Glutamatergic neuron (in vitro differentiated cells): Measurements from ENCODE around the gene CENPU. TPM values are rescaled to one million over a fixed set of nuclear protein-coding genes. Genes with fewer than 3 reads are reported as not detected.
A peak's percentile ranks its signal among the peaks of the same experiment; 100 is the strongest.
"Not testable (repeated sequence)": the region's sequence is repeated elsewhere in the genome, so short reads cannot be mapped to it uniquely, and the experiment has no call there.

ENCODE experiments used
- DNase-seq: peaks from one replicate; pipeline ENCODE4 v3.0.0; 2022
- H3K27ac Mint-ChIP-seq: one replicate; pipeline ENCODE4 v1.8.0; 2020; ENCODE audit warnings: mild to moderate bottlenecking, mixed read lengths, inconsistent platforms; ENCODE audit not compliant: unreplicated experiment
- H3K27me3 Mint-ChIP-seq: one replicate; pipeline ENCODE4 v1.8.0; 2020; ENCODE audit warnings: mild to moderate bottlenecking, moderate library complexity, mixed read lengths, inconsistent platforms; ENCODE audit not compliant: unreplicated experiment
- H3K36me3 Mint-ChIP-seq: one replicate; pipeline ENCODE4 v1.8.0; 2020; ENCODE audit warnings: mild to moderate bottlenecking, mixed read lengths, inconsistent platforms; ENCODE audit not compliant: unreplicated experiment
- H3K4me1 Mint-ChIP-seq: one replicate; pipeline ENCODE4 v1.8.0; 2020; ENCODE audit warnings: mild to moderate bottlenecking, low read depth, mixed read lengths, inconsistent platforms; ENCODE audit not compliant: unreplicated experiment
- H3K4me3 Mint-ChIP-seq: one replicate; pipeline ENCODE4 v1.8.0; 2020; ENCODE audit warnings: mild to moderate bottlenecking, mixed read lengths, inconsistent platforms; ENCODE audit not compliant: unreplicated experiment
- H3K9me3 Mint-ChIP-seq: one replicate; pipeline ENCODE4 v1.8.0; 2020; ENCODE audit warnings: mild to moderate bottlenecking, moderate library complexity, mixed read lengths, inconsistent platforms; ENCODE audit not compliant: unreplicated experiment
- total RNA-seq: library from RNA; stranded (reverse); fragmentation: NEBNext Ultra II Directional; extraction: Animal tissue kit (Norgen Biotek cat#: 25700); gene quantifications from one replicate; pipeline ENCODE4 v1.2.1, GENCODE V29; 2021; ENCODE audit not compliant: unreplicated experiment
- TF ChIP-seq, protein P1 (sequence below): fragments of 200-600 bp; sonication (generic); IDR thresholded peaks from one replicate; pipeline ENCODE4 v1.5.0; 2021; ENCODE audit not compliant: partially characterized antibody, unreplicated experiment

CENPU gene
- total RNA-seq, 1 donor from 2014 or later = 18.0 TPM

DNA sequence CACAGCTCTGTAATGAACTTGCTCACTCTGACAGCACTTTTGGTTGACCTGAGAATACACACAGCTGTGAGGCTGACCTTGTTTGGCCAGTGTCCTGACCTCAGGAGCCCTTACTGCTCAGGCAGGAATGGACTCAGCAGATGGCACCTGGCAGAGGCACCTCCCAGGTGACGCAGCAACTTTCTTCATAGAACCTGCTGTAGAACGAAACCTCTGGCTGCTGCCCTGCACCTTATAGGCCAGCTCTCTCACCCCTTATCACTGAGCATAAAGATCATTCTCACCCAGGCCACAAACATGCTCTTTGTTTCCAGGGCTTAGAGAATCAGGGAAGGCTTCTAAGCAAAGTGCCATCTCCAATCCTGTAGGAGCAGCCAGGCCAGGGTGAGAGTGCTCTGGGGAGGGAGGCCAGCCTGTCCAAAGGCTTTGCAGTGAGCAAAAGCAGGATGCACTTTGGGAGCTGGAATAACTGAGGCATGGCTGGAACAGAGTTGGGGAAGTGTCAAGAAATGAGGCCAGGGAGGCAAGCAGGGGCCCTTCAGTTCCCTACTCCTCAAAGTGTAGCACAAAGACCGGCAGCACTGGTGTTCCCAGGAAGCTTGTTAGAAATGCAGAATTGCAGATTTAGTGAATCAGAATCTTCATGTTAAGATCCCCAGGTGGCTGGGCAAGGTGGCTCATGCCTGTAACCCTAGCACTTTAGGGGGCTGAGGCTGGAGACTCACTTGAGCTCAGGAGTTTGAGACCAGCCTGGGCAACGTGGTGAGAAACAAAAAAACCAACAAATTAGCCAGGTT, 13.3 kb upstream of the CENPU start:
- Mint-ChIP-seq H3K27me3 (no peaks in the 10 kb centered on the region), H3K36me3 (peaks cover 2% of the 10 kb centered on the region), H3K4me3 (no peak overlapping the region), H3K4me1 (peaks cover 29% of the 10 kb centered on the region), H3K9me3 (peaks cover 5% of the 10 kb centered on the region), H3K27ac (peak overlapping the region; percentile 56)
- TF ChIP-seq, protein P1, sequence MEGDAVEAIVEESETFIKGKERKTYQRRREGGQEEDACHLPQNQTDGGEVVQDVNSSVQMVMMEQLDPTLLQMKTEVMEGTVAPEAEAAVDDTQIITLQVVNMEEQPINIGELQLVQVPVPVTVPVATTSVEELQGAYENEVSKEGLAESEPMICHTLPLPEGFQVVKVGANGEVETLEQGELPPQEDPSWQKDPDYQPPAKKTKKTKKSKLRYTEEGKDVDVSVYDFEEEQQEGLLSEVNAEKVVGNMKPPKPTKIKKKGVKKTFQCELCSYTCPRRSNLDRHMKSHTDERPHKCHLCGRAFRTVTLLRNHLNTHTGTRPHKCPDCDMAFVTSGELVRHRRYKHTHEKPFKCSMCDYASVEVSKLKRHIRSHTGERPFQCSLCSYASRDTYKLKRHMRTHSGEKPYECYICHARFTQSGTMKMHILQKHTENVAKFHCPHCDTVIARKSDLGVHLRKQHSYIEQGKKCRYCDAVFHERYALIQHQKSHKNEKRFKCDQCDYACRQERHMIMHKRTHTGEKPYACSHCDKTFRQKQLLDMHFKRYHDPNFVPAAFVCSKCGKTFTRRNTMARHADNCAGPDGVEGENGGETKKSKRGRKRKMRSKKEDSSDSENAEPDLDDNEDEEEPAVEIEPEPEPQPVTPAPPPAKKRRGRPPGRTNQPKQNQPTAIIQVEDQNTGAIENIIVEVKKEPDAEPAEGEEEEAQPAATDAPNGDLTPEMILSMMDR = no peak
- no peak for DNase-seq

- TF ChIP-seq, protein P1 = peak; percentile 86
- peak; percentile 69 for DNase-seq
- Mint-ChIP-seq H3K36me3 (peaks cover 4% of the 10 kb centered on the region), H3K27ac (no peak overlapping the region), H3K9me3 (peaks cover 5% of the 10 kb centered on the region), H3K27me3 (no peaks in the 10 kb centered on the region), H3K4me1 (peaks cover 22% of the 10 kb centered on the region), H3K4me3 (no peak overlapping the region)
Measured at GRCh38 chr4:184745831-184746795, 12.2 kb upstream of the CENPU start.

DNA sequence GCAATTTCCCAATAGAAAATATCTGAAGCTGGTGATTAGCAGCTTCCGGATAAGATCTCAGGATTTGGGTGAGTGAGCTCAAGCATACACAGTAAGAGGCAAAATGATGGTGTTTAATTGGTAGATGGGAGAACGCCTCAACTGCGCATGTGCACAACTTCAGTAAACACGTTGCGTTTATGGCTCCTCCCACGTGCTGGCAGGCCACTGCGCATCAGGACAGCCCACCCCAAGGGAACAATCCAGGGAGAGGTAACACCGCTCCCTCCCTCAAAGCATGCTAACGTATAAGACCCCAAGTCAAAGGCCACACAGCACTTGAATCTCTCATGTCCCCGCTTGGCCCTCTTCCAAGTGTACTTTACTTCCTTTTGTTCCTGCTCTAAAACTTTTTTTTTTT, 10.3 kb upstream of the CENPU start:
- Mint-ChIP-seq H3K27me3 (peaks cover 5% of the 10 kb centered on the region), H3K36me3 (peaks cover 9% of the 10 kb centered on the region), H3K9me3 (peaks cover 4% of the 10 kb centered on the region), H3K4me1 (peaks cover 16% of the 10 kb centered on the region), H3K4me3 (no peak overlapping the region), H3K27ac (no peak overlapping the region)
- DNase-seq = no peak
- TF ChIP-seq, protein P1 = no peak

DNA sequence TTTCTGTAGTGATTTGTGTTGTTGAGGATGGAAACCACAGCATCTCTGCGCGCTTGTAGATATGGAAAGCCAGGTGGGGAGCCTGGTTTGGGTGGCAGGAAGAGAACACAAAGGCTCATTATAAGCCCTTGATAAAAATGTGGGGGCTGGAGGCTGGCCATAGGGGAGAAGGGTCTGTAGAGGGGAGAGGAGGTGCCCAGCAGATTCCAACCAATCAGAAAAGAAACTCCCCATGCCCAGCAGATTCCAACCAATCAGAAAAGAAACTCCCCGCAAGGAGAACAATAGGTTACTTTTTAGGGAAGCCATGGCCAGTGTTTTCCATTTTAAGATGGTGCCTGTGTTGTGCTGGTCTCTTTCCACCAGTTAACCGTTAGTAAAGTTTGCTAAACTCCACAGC, 9.8 kb upstream of the CENPU start:
- no peak for DNase-seq
- Mint-ChIP-seq H3K27me3 (peaks cover 5% of the 10 kb centered on the region), H3K36me3 (peaks cover 9% of the 10 kb centered on the region), H3K4me3 (no peak overlapping the region), H3K27ac (no peak overlapping the region), H3K9me3 (peaks cover 4% of the 10 kb centered on the region), H3K4me1 (peaks cover 15% of the 10 kb centered on the region)
- TF ChIP-seq, protein P1 = no peak

- H3K4me1 Mint-ChIP-seq, H3K36me3 Mint-ChIP-seq, H3K27ac Mint-ChIP-seq, H3K4me3 Mint-ChIP-seq, DNase-seq, H3K27me3 Mint-ChIP-seq, H3K9me3 Mint-ChIP-seq: not testable (repeated sequence)
Measured at GRCh38 chr4:184741651-184742050, 7.8 kb upstream of the CENPU start.
